Measurements from ENCODE around the gene CCDC50.

CCDC50 gene

GRCh38 chr3:191430103-191430502 lies 100.9 kb downstream of the CCDC50 start:
- DNase-seq (ENCODE audit: low read depth in 1 of 2, low spot score in 1 of 2): no peak

GRCh38 chr3:191431160-191431822 lies 102.1 kb downstream of the CCDC50 start:
- H3K4me3 ChIP-seq (replicated peaks; ENCODE audit: insufficient read depth, low read length): no peak overlapping the region
- no peaks in the 10 kb centered on the region for H3K27me3 ChIP-seq (ENCODE audit: insufficient read depth, poor library complexity, severe bottlenecking)
- DNase-seq (ENCODE audit: low read depth in 1 of 2, low spot score in 1 of 2): no peak
- no peak for TF ChIP-seq POLR2AphosphoS5 (IDR thresholded peaks at IDR 0.05; ENCODE audit: low read depth)
- no peak for TF ChIP-seq GABPA (IDR thresholded peaks at IDR 0.05; ENCODE audit: low read depth)
- TF ChIP-seq, protein P1, sequence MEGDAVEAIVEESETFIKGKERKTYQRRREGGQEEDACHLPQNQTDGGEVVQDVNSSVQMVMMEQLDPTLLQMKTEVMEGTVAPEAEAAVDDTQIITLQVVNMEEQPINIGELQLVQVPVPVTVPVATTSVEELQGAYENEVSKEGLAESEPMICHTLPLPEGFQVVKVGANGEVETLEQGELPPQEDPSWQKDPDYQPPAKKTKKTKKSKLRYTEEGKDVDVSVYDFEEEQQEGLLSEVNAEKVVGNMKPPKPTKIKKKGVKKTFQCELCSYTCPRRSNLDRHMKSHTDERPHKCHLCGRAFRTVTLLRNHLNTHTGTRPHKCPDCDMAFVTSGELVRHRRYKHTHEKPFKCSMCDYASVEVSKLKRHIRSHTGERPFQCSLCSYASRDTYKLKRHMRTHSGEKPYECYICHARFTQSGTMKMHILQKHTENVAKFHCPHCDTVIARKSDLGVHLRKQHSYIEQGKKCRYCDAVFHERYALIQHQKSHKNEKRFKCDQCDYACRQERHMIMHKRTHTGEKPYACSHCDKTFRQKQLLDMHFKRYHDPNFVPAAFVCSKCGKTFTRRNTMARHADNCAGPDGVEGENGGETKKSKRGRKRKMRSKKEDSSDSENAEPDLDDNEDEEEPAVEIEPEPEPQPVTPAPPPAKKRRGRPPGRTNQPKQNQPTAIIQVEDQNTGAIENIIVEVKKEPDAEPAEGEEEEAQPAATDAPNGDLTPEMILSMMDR (IDR thresholded peaks at IDR 0.05; ENCODE audit: insufficient read depth, low read length): no peak
- no peak for TF ChIP-seq SPI1 (IDR thresholded peaks at IDR 0.05; ENCODE audit: borderline replicate concordance, low read depth)
- no peak for TF ChIP-seq REST (IDR thresholded peaks at IDR 0.05; ENCODE audit: insufficient replicate concordance, low read depth)
- no peak overlapping the region for H3K27ac ChIP-seq (replicated peaks)

More at GRCh38 chr3:191430103-191430502, 100.9 kb downstream of the CCDC50 start:
- TF ChIP-seq POLR2AphosphoS5 (IDR thresholded peaks at IDR 0.05; ENCODE audit: low read depth) (no peak), SPI1 (IDR thresholded peaks at IDR 0.05; ENCODE audit: borderline replicate concordance, low read depth) (no peak), REST (IDR thresholded peaks at IDR 0.05; ENCODE audit: insufficient replicate concordance, low read depth) (no peak), GABPA (IDR thresholded peaks at IDR 0.05; ENCODE audit: low read depth) (no peak)
- TF ChIP-seq, protein P1 (IDR thresholded peaks at IDR 0.05; ENCODE audit: insufficient read depth, low read length): no peak
- no peak overlapping the region for H3K27ac ChIP-seq (replicated peaks)
- H3K4me3 ChIP-seq (replicated peaks; ENCODE audit: insufficient read depth, low read length): no peak overlapping the region
- H3K27me3 ChIP-seq (ENCODE audit: insufficient read depth, poor library complexity, severe bottlenecking): no peaks in the 10 kb centered on the region

- DNase-seq (ENCODE audit: low read depth in 1 of 2, low spot score in 1 of 2): no peak
- Histone ChIP-seq H3K27ac (replicated peaks) (no peak overlapping the region), H3K27me3 (ENCODE audit: insufficient read depth, poor library complexity, severe bottlenecking) (no peaks in the 10 kb centered on the region), H3K4me3 (replicated peaks; ENCODE audit: insufficient read depth, low read length) (no peak overlapping the region)
- no peak for TF ChIP-seq REST (IDR thresholded peaks at IDR 0.05; ENCODE audit: insufficient replicate concordance, low read depth)
- TF ChIP-seq, protein P1 (IDR thresholded peaks at IDR 0.05; ENCODE audit: insufficient read depth, low read length): no peak
- TF ChIP-seq GABPA (IDR thresholded peaks at IDR 0.05; ENCODE audit: low read depth): no peak
- no peak for TF ChIP-seq POLR2AphosphoS5 (IDR thresholded peaks at IDR 0.05; ENCODE audit: low read depth)
- TF ChIP-seq SPI1 (IDR thresholded peaks at IDR 0.05; ENCODE audit: borderline replicate concordance, low read depth): no peak
These were observed 103.0 kb downstream of the CCDC50 start for GRCh38 chr3:191432162-191432561.
